Heart left ventricle (tissue), 13 donors: Measurements from ENCODE around the gene LRP1-AS.

Experiments
- CTCF ChIP-seq, 12 donors: fragments of 200-600 bp; sonication (generic) in 4 of 12; IDR thresholded peaks; one replicate each; pipeline versions ENCODE4 v1.5.0 to v1.8.0; 2018 to 2022; ENCODE audit warnings: antibody characterized with exemption in 12 of 12, mild to moderate bottlenecking in 5 of 12
- POLR2A ChIP-seq, 2 donors: fragments of 450-650 bp; IDR thresholded peaks; one replicate each; pipeline ENCODE4 v1.6.1; 2017; ENCODE audit warnings: antibody characterized with exemption in 2 of 2, mild to moderate bottlenecking in 2 of 2, moderate library complexity in 2 of 2
- donor health status: ischemic (EF 13 %, LVEDD 7.1; RV severe dilation, severe dysfunction).
- donor health status: DM: no; HTN: yes; CAD: no.
- donor health status: DM: no; HTN: no; CAD: no.
- donor health status: ischemic (EF 25% LVEDD 6.9; RV normal size, moderate dysfunction).
- donor health status: ischemic (EF 25% LVEDD 5.7; RV mildly dilated, moderate dysfunction).
- donor health status: ischemic (EF 35%, LVEDD 5.7; RV mildly dilated, moderate dysfunction).
- donor health status: nonischemic (EF 11% LVEDD 7.7; RV severe dilation, severe dysfunction).
- donor health status: DM: yes; HTN: yes; CAD: no.
- donor health status: PGD.
- donor health status: ischemic (EF 29% LVEDD 5.4; RV normal size, mild dysfunction).
- donor health status: nonischemic (EF 23%, LVEDD 6.1; RV moderate dilation, normal function).

- TF ChIP-seq CTCF (IDR thresholded peaks at IDR 0.05) (no peak), POLR2A (IDR thresholded peaks at IDR 0.05) (no peak)
Measured at GRCh38 chr12:57168058-57168457, 20.6 kb upstream of the LRP1-AS start.
